B cell (primary cell): ENCODE measurements around the gene SLAMF9. TPM values are rescaled to one million over a fixed set of nuclear protein-coding genes. Genes with fewer than 3 reads are reported as not detected.

Experiments
- ATAC-seq: fragments of 200-7000 bp; cut with Tn5 transposase; one replicate; pipeline ENCODE4 v1.10.0; 2021; ENCODE audit warnings: low read depth, mild to moderate bottlenecking, moderate number of reproducible peaks, moderate library complexity
- CTCF ChIA-PET: fragments of 350-600 bp; sonication (Branson Sonifier 250); formaldehyde crosslinking; loops from one replicate; lab custom pipeline; 2021; ENCODE audit warnings: antibody characterized with exemption, inconsistent platforms; lab: Charles Lee
- POLR2A ChIA-PET: fragments of 350-600 bp; sonication (Branson Sonifier 250); formaldehyde crosslinking; loops from one replicate; lab custom pipeline; 2021; ENCODE audit warnings: antibody characterized with exemption; lab: Charles Lee
- DNase-seq: peaks from one replicate; pipeline ENCODE4 v3.0.0; 2013
- H2AFZ ChIP-seq: 2 replicates; pipeline ENCODE4 v1.6.1; 2012; ENCODE audit warnings: mild to moderate bottlenecking, low read depth, low read length; ENCODE audit not compliant: insufficient read depth, poor library complexity, severe bottlenecking
- H3K27ac ChIP-seq, 2 donors: 1 replicate in 1 of 2; 2 replicates in 1 of 2; pipeline ENCODE4 v1.5.1; 2012 to 2013; ENCODE audit warnings: low read length in 2 of 2, mild to moderate bottlenecking in 2 of 2, moderate library complexity in 1 of 2
- H3K27me3 ChIP-seq, 4 experiments: fragments of 200-600 bp in 1 of 4; sonication (generic) in 1 of 4; replicated peaks in 1 of 4; 1 replicate in 2 of 4; 2 replicates in 2 of 4; pipeline versions ENCODE4 v1.6.1 to v1.7.0; 2013 to 2016; ENCODE audit warnings: low read length in 3 of 4, mild to moderate bottlenecking in 2 of 4, mixed read lengths in 1 of 4, moderate library complexity in 1 of 4; ENCODE audit not compliant: insufficient read depth in 4 of 4, control insufficient read depth in 3 of 4; ENCODE audit errors: control extremely low read depth in 1 of 4
- H3K36me3 ChIP-seq, 2 experiments: replicated peaks in 1 of 2; 1 replicate in 1 of 2; 2 replicates in 1 of 2; pipeline versions ENCODE4 v1.6.1 to v1.7.1; 2013; ENCODE audit warnings: low read length in 1 of 2; ENCODE audit not compliant: insufficient read depth in 2 of 2, control insufficient read depth in 1 of 2; ENCODE audit errors: control extremely low read depth in 1 of 2, extremely low read depth in 1 of 2
- H3K4me1 ChIP-seq, 2 donors: fragments of 200-600 bp in 1 of 2; sonication (generic) in 1 of 2; 1 replicate in 1 of 2; 2 replicates in 1 of 2; pipeline versions ENCODE4 v1.5.1 to v1.6.1; 2013 to 2017; ENCODE audit warnings: low read length in 2 of 2; ENCODE audit not compliant: control insufficient read depth in 2 of 2, insufficient read depth in 2 of 2
- H3K4me2 ChIP-seq: replicated peaks from 2 replicates; pipeline ENCODE3; 2012; ENCODE audit warnings: mild to moderate bottlenecking, low read depth, low read length; ENCODE audit not compliant: poor library complexity, severe bottlenecking
- H3K4me3 ChIP-seq, 5 experiments: fragments of 200-600 bp in 1 of 5; sonication (generic) in 1 of 5; 1 replicate in 3 of 5; 2 replicates in 2 of 5; pipeline versions ENCODE4 v1.5.1 to v1.7.0; 2011 to 2016; ENCODE audit warnings: low read length in 4 of 5, mild to moderate bottlenecking in 4 of 5, low read depth in 2 of 5, control low read depth in 1 of 5, moderate library complexity in 1 of 5; ENCODE audit not compliant: insufficient read depth in 1 of 5; ENCODE audit errors: control extremely low read depth in 1 of 5, extremely low read depth in 1 of 5
- H3K79me2 ChIP-seq: fragments of 200-600 bp; sonication (generic); one replicate; pipeline ENCODE4 v1.6.0; 2016; ENCODE audit warnings: low read length; ENCODE audit not compliant: control insufficient read depth, insufficient read depth
- H3K9ac ChIP-seq: fragments of 200-600 bp; sonication (generic); 2 replicates; pipeline ENCODE4 v1.6.1; 2017; ENCODE audit warnings: mild to moderate bottlenecking, low read length, moderate library complexity
- H3K9me3 ChIP-seq, 3 donors: one replicate each; pipeline versions ENCODE4 v1.6.1 to v1.7.1; 2013; ENCODE audit warnings: low read length in 2 of 3; ENCODE audit not compliant: control insufficient read depth in 2 of 3, insufficient read depth in 1 of 3; ENCODE audit errors: control extremely low read depth in 1 of 3
- H4K20me1 ChIP-seq: 2 replicates; pipeline ENCODE4 v1.6.0; 2012; ENCODE audit warnings: mild to moderate bottlenecking, low read length; ENCODE audit not compliant: insufficient read depth, control insufficient read depth, poor library complexity, severe bottlenecking
- H3K27ac Mint-ChIP-seq: one replicate; pipeline ENCODE4 v1.8.0; 2021; ENCODE audit warnings: mixed read lengths
- H3K27me3 Mint-ChIP-seq: one replicate; pipeline ENCODE4 v1.8.0; 2021; ENCODE audit warnings: mixed read lengths
- H3K4me1 Mint-ChIP-seq: one replicate; pipeline ENCODE4 v1.8.0; 2021; ENCODE audit warnings: mixed read lengths
- H3K4me3 Mint-ChIP-seq: one replicate; pipeline ENCODE4 v1.8.0; 2021; ENCODE audit warnings: mixed read lengths
- H3K9me3 Mint-ChIP-seq: one replicate; pipeline ENCODE4 v1.8.0; 2022; ENCODE audit warnings: mixed read lengths; ENCODE audit not compliant: insufficient read depth
- EZH2 ChIP-seq: IDR thresholded peaks from 2 replicates; pipeline ENCODE4 v1.6.1; 2012; ENCODE audit warnings: borderline replicate concordance, low read depth, mild to moderate bottlenecking, moderate library complexity, low read length; ENCODE audit not compliant: insufficient read depth, poor library complexity, severe bottlenecking
- WGBS: methylation state at CpG from one replicate; pipeline ENCODE4 v1.1.5; 2013; ENCODE audit warnings: missing lambda C conversion rate; ENCODE audit not compliant: insufficient coverage; 5-methylcytosine and 5-hydroxymethylcytosine counted together
- intact Hi-C: fragments of 100-400 bp; cut with micrococcal nuclease; formaldehyde crosslinking; loops from one replicate; pipeline ENCODE4 v1.10.0; 2022
- polyA plus RNA-seq: library from polyadenylated mRNA; depleted of rRNA; stranded (reverse); fragments of >200 nt; gene quantifications from 2 replicates; pipeline ENCODE4 v1.2.3, GENCODE V29; 2012
- total RNA-seq, 2 donors: library from RNA; stranded (reverse); fragments of 120-200 nt in 1 of 2; gene quantifications; 1 replicate in 1 of 2; 2 replicates in 1 of 2; pipeline versions ENCODE4 v1.2.3 to v1.2.4, GENCODE V29; 2013 to 2022
- TF ChIP-seq, protein P1 (sequence below): fragments of 200-600 bp; IDR thresholded peaks from one replicate; pipeline ENCODE4 v1.8.0; 2022; ENCODE audit warnings: antibody characterized with exemption, mild to moderate bottlenecking

Gene SLAMF9
- total and polyA plus RNA-seq, 2 donors (not counting 1 experiment from before 2014, with no cell fraction given) = not detected

DNA sequence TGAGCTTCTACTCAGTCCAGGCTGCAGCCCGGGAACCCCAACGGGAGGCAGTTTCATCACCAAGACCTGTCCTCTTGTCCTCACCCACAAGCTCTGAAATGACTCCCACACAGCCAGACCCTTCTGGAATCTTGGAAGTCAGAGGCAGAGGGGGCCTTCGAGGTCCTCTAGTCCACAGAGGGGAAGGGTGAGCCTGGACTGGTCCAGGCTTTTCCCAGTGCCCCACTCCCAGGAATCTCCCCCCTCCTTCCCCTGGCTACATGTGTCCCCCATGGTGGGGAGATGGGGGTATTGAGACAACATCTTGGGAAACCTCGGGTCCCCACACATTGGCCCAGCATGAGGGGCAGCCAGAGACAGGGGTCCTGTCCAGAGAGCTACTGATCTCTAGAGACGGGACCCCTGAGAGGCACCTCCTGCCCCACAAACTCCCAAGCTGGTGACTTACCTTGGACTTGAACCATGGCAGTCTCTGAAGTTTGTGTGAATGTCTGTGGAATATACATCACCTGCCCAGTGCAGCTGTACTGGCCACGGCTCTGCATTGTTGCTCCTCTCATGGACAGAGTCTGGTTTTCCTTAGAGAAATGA lies 19.4 kb upstream of the SLAMF9 start:
- ChIA-PET POLR2A (no interaction called here), CTCF (no interaction called here)
- ATAC-seq (no peak), DNase-seq (no peak)
- Histone ChIP-seq H3K4me3 (no peak overlapping the region), H3K4me1 (no peaks in the 10 kb centered on the region), H3K27ac (no peak overlapping the region), H4K20me1 (no peaks in the 10 kb centered on the region), H3K9me3 (no peaks in the 10 kb centered on the region), H3K27me3 (peaks cover 0 to 25% (median 3%) of the 10 kb centered on the region in 4 experiments), H3K79me2 (no peaks in the 10 kb centered on the region), H3K36me3 (no peaks in the 10 kb centered on the region), H3K9ac (no peak overlapping the region), H3K4me2 (no peak overlapping the region), H2AFZ (no peak overlapping the region)
- Mint-ChIP-seq H3K27me3 (peaks cover 21% of the 10 kb centered on the region), H3K27ac (no peak overlapping the region), H3K4me1 (no peaks in the 10 kb centered on the region), H3K4me3 (no peak overlapping the region), H3K9me3 (no peaks in the 10 kb centered on the region)
- intact Hi-C loops = no loop called here
- 83% methylated on average over 2 of the region's 6 CpGs for WGBS
- no peak for TF ChIP-seq EZH2
- TF ChIP-seq, protein P1, sequence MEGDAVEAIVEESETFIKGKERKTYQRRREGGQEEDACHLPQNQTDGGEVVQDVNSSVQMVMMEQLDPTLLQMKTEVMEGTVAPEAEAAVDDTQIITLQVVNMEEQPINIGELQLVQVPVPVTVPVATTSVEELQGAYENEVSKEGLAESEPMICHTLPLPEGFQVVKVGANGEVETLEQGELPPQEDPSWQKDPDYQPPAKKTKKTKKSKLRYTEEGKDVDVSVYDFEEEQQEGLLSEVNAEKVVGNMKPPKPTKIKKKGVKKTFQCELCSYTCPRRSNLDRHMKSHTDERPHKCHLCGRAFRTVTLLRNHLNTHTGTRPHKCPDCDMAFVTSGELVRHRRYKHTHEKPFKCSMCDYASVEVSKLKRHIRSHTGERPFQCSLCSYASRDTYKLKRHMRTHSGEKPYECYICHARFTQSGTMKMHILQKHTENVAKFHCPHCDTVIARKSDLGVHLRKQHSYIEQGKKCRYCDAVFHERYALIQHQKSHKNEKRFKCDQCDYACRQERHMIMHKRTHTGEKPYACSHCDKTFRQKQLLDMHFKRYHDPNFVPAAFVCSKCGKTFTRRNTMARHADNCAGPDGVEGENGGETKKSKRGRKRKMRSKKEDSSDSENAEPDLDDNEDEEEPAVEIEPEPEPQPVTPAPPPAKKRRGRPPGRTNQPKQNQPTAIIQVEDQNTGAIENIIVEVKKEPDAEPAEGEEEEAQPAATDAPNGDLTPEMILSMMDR = no peak

DNA sequence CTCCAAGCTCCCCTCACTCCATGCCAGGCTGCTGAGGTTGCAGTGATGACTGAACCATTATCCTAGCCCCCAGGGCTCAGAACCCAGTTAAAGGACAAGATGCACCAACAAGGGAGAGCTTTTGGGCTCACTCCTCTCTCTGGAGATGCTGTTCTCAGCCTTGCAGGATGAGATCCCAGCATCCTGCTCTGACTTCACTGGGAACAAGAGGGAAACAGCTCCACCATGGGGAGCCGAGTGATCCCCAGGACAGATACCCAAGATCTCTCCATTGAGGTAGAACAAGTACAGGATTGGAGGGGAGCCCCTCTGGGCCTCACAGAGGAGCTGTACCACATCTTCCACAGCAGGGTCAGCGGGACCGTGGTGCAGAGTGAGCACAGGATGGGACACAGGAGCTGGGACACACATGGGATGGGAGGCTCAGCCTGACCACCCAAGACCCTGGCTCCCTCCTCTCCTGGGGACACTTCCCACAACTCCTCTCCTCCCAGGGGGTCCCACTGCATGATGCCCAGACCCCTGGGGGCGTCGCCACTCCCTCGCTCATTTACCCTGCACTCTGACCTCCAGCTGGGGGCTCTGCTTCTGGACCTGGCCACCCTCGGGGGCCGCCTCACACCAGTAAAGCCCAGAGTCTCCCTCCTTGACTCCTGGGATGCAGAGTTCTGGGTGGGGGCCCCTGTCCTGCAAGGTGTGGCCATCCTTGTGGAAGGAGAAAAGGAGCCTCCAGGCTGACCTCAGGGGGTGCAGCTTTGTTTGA lies 18.6 kb upstream of the SLAMF9 start:
- Histone ChIP-seq H3K79me2 (no peaks in the 10 kb centered on the region), H3K4me3 (no peak overlapping the region), H3K4me1 (no peaks in the 10 kb centered on the region), H3K9ac (no peak overlapping the region), H3K27ac (no peak overlapping the region), H3K9me3 (no peaks in the 10 kb centered on the region), H3K4me2 (no peak overlapping the region), H2AFZ (no peak overlapping the region), H4K20me1 (no peaks in the 10 kb centered on the region), H3K27me3 (peaks cover 0 to 28% (median 4%) of the 10 kb centered on the region in 4 experiments), H3K36me3 (no peaks in the 10 kb centered on the region)
- Mint-ChIP-seq H3K27ac (no peak overlapping the region), H3K27me3 (peaks cover 23% of the 10 kb centered on the region), H3K4me1 (no peaks in the 10 kb centered on the region), H3K4me3 (no peak overlapping the region), H3K9me3 (no peaks in the 10 kb centered on the region)
- intact Hi-C loops = no loop called here
- CTCF ChIA-PET = no interaction called here
- DNase-seq = no peak
- WGBS = 88% methylated on average over 5 of the region's 8 CpGs
- ATAC-seq = no peak
- TF ChIP-seq, protein P1 = no peak
- no peak for TF ChIP-seq EZH2
- POLR2A ChIA-PET = no interaction called here
